Fibroblast of the aortic adventitia (primary cell): Measurements from ENCODE around the gene COL19A1. TPM values are rescaled to one million over a fixed set of nuclear protein-coding genes. Genes with fewer than 3 reads are reported as not detected.

Experiments used
- DNase-seq: peaks from one replicate; pipeline ENCODE4 v3.0.0-alpha.2; 2010; ENCODE audit warnings: low read depth
- H3K4me3 ChIP-seq: 2 replicates; pipeline ENCODE4 v1.5.1; 2011; ENCODE audit warnings: low read depth, mild to moderate bottlenecking, control low read depth, low read length, moderate library complexity
- total RNA-seq: library from RNA; depleted of rRNA; stranded (reverse); fragments of >200 nt; gene quantifications from 2 replicates; pipeline ENCODE4 v1.2.3, GENCODE V29; 2012; ENCODE audit warnings: low replicate concordance
- TF ChIP-seq, protein P1 (sequence below): IDR thresholded peaks from 2 replicates; pipeline ENCODE4 v1.5.1; 2011; ENCODE audit warnings: mild to moderate bottlenecking, low read length, control low read depth, inconsistent platforms; ENCODE audit not compliant: insufficient read depth

Gene COL19A1
- total RNA-seq, 1 donor, result 0.09 TPM

DNA sequence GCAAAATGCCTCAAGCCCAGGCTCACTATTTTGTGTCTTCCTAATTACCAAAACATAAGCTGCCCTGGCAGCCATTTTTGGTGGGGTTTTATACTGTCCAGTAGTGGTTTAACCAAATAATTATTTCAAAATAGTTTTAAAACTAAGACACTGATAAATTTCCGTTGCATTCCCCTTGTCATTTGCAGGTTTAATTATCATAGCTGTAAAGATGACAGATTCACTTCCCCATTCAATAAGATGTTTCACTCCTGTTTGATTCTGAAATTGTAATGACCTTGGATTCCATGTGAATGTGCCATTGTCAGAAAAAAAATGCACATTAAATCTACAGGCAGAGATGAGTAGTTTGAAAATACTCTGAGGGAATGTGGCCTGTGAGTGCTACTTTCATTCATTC, 264.5 kb downstream of the COL19A1 start:
- TF ChIP-seq, protein P1, sequence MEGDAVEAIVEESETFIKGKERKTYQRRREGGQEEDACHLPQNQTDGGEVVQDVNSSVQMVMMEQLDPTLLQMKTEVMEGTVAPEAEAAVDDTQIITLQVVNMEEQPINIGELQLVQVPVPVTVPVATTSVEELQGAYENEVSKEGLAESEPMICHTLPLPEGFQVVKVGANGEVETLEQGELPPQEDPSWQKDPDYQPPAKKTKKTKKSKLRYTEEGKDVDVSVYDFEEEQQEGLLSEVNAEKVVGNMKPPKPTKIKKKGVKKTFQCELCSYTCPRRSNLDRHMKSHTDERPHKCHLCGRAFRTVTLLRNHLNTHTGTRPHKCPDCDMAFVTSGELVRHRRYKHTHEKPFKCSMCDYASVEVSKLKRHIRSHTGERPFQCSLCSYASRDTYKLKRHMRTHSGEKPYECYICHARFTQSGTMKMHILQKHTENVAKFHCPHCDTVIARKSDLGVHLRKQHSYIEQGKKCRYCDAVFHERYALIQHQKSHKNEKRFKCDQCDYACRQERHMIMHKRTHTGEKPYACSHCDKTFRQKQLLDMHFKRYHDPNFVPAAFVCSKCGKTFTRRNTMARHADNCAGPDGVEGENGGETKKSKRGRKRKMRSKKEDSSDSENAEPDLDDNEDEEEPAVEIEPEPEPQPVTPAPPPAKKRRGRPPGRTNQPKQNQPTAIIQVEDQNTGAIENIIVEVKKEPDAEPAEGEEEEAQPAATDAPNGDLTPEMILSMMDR, result no peak

DNA sequence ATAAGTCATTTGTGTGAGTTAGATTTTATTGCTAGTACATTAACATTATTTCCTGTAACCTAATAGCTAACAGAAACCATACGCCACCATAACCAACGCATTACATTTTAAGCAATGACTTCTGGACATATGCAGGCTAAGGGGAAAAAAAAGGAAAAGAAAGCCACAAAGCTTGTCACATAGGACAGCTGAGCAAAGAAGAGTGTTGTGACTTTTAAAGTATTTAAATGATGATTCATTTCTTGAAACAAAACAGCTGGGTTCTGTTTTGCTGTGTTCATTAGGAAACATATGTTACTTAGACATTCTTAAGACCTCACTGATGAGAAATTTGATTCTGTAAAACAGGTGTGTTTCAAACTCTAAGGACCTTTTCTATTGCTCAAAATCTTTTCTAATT, 265.2 kb downstream of the COL19A1 start:
- TF ChIP-seq, protein P1, result no peak
- no peak for DNase-seq

More for the DNA sequence above, 264.5 kb downstream of the COL19A1 start:
- no peak for DNase-seq
- no peak overlapping the region for H3K4me3 ChIP-seq

DNA sequence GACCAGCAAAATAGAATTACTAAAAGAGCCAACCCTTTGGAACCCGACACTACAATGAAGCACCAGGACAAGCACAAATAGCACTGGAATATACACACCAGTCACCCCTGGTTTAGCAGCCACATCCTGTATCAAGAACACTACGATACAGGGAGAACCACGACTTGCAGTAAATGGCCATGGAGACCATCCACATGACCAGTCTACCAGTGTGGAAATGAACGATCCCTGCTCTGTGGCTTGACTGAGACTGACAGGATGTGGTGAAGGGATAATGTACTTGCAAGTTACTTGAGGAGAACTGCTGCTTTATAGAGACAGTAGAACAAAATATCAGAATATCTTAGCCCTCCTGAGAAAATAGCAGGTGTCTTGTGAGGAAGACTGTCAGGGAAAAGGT, 266.9 kb downstream of the COL19A1 start:
- DNase-seq, result no peak
- H3K4me3 ChIP-seq, result no peak overlapping the region
- TF ChIP-seq, protein P1, result no peak

More for the DNA sequence above, 265.2 kb downstream of the COL19A1 start:
- H3K4me3 ChIP-seq, result no peak overlapping the region

DNA sequence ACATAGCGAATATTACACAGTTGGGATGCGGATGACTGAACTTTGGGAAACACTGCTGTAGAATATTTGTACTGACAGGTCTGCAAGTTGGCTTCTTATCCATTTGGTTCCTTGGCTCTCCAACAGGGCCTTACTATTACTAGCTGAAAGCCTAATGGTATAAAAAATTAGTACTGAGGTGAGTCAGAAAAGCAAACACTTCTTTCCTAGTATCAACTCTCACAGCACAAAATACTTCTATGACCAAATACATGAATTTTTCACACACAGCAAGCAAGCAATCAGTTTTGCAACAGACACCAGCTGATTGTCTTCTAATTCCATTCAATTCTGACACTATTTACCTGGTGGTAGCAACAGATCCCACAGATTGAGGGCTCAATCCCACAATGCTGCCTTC, 268.2 kb downstream of the COL19A1 start:
- H3K4me3 ChIP-seq, result no peak overlapping the region
- TF ChIP-seq, protein P1, result no peak
- DNase-seq, result no peak

DNA sequence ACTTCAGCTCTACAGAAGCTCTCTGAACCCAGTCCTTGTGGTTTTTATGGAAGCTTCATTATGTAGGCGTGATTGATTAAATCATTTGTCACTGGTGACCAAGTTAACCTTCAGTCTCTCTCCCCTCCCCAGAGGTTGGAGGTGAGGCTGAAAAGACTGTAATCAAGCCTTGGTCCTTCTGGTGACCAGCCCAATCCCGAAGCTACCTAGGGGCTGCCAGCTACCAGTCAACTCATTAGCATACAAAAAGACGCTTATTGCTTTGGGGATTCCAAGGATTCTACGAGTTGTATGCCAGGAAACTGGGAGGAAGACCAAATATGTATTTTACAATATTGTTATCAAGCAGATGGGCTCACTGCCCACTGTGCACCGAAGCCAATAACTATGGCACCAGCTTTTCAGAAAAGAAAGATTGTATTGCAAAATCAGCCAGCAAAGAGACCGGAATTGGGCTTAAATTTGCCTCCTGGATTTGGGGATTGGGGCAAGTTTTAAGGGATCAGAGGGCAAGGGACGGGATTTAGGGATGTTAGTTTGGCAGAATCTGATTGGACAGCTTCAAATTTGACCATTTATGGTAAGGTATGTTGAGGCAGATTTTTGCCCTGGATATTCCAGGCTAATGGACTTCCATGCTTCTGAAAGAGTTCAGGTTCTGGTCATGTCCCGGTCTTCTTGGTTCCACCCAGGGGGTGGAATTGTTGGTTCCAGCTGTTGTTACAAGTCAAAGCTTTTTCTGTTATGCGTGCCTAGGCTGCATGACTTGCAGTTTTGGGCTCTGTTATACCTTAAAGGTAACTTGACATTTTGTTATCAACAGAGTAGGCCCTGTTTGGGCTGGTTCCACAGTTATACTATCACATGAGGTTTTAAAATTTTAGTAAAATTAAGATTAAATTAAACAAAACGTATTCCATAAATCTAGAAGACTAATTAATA, 269.1 kb downstream of the COL19A1 start:
- TF ChIP-seq, protein P1, result no peak
- DNase-seq, result no peak
- no peak overlapping the region for H3K4me3 ChIP-seq

DNA sequence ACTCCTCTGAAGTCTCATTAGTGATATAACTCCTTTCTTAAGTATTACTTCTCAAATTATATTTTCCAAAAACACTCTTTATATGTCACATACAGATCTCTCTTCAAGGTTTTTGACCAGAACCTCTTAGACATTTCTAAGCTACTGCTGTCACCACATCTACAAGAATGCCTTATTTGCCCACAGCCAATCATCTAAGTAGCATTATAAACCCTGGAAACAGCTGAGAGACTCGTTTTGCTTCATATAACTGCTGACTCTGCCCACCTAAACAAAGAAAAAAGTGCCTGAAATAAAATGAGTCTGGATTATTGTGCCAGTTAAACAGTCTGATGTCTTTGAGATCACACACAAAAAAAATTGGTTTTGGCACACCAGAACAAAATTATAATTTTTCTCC, 270.6 kb downstream of the COL19A1 start:
- TF ChIP-seq, protein P1, result no peak

DNA sequence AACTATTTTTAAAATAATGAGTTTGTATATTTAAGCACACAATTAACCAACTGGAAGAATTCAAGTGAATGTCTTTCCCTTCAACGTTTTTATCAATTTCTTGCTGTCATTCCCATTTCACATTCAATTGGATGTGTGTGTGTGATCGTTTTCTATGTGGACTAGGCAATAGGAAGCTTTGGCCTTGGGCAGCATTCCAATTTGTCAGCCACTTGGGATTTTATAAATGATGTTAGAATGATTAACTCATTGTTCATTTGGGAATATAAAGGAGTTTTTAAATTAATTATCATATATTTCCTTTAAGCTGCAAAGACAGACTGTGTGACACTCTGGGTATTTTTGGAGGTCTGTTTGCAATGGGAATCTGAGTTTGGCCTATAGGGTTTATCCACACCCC, 274.1 kb downstream of the COL19A1 start:
- no peak for DNase-seq
- TF ChIP-seq, protein P1, result no peak
- no peak overlapping the region for H3K4me3 ChIP-seq

More for the DNA sequence above, 270.6 kb downstream of the COL19A1 start:
- no peak for DNase-seq
- no peak overlapping the region for H3K4me3 ChIP-seq
